Measurements from ENCODE around the gene CDH23. TPM values are rescaled to one million over a fixed set of nuclear protein-coding genes. Genes with fewer than 3 reads are reported as not detected.

The CDH23 gene
- total RNA-seq, 4 donors from 2014 or later: 13.8 to 20.1 (median 17.3) TPM

GRCh38 chr10:71390921-71391690, 5.6 kb upstream of the CDH23 start:
- TF ChIP-seq POLR2A (IDR thresholded peaks at IDR 0.05) (no peak), CTCF (IDR thresholded peaks at IDR 0.05) (no peak), EP300 (IDR thresholded peaks at IDR 0.05) (no peak)
- DNase-seq (ENCODE audit: low spot score in 2 of 2): no peak
- no peaks in the 10 kb centered on the region for H3K36me3 ChIP-seq
- WGBS, 2 donors: 85 to 90% methylated on average over 3 of the region's 3 CpGs
- no peaks in the 10 kb centered on the region for H3K4me1 ChIP-seq
- H3K27me3 ChIP-seq: no peaks in the 10 kb centered on the region
- H3K4me3 ChIP-seq: no peak overlapping the region
- no peaks in the 10 kb centered on the region for H3K9me3 ChIP-seq
- no peak overlapping the region for H3K27ac ChIP-seq

- H3K9me3 ChIP-seq: no peaks in the 10 kb centered on the region
- no peaks in the 10 kb centered on the region for H3K36me3 ChIP-seq
- no peak overlapping the region for H3K27ac ChIP-seq
- no peaks in the 10 kb centered on the region for H3K27me3 ChIP-seq
- no peaks in the 10 kb centered on the region for H3K4me1 ChIP-seq
- 84 to 86% methylated on average over 5 of the region's 5 CpGs for WGBS, 2 donors
- no peak for DNase-seq (ENCODE audit: low spot score in 2 of 2)
- no peak for TF ChIP-seq CTCF (IDR thresholded peaks at IDR 0.05)
- TF ChIP-seq POLR2A (IDR thresholded peaks at IDR 0.05): no peak
- no peak for TF ChIP-seq EP300 (IDR thresholded peaks at IDR 0.05)
- H3K4me3 ChIP-seq: no peak overlapping the region
These were observed 5.0 kb upstream of the CDH23 start for GRCh38 chr10:71391701-71392100.

- Histone ChIP-seq H3K27me3 (no peaks in the 10 kb centered on the region), H3K4me1 (peaks cover 0 to 3% (median 2%) of the 10 kb centered on the region in 4 donors), H3K9me3 (no peaks in the 10 kb centered on the region), H3K36me3 (no peaks in the 10 kb centered on the region), H3K4me3 (no peak overlapping the region), H3K27ac (no peak overlapping the region)
- TF ChIP-seq CTCF (IDR thresholded peaks at IDR 0.05) (no peak), POLR2A (IDR thresholded peaks at IDR 0.05) (no peak), EP300 (IDR thresholded peaks at IDR 0.05) (no peak)
- 27 to 30% methylated on average over 1 of the region's 1 CpG for WGBS, 2 donors
- no peak for DNase-seq (ENCODE audit: low spot score in 2 of 2)
These were observed 4.4 kb upstream of the CDH23 start for GRCh38 chr10:71392292-71392691.

GRCh38 chr10:71392791-71393781, 3.6 kb upstream of the CDH23 start:
- no peak for TF ChIP-seq CTCF (IDR thresholded peaks at IDR 0.05)
- TF ChIP-seq EP300 (IDR thresholded peaks at IDR 0.05): no peak
- TF ChIP-seq POLR2A (IDR thresholded peaks at IDR 0.05): no peak
- Histone ChIP-seq H3K4me3 (no peak overlapping the region), H3K27ac (no peak overlapping the region), H3K4me1 (peaks cover 0 to 10% (median 10%) of the 10 kb centered on the region in 4 donors), H3K9me3 (no peaks in the 10 kb centered on the region), H3K27me3 (no peaks in the 10 kb centered on the region), H3K36me3 (no peaks in the 10 kb centered on the region)
- no peak for DNase-seq (ENCODE audit: low spot score in 2 of 2)
- WGBS, 2 donors: 82 to 89% methylated on average over 16 of the region's 16 CpGs
